Testis (tissue), 3 donors: ENCODE measurements around the gene ARHGEF10L. TPM values are rescaled to one million over a fixed set of nuclear protein-coding genes. Genes with fewer than 3 reads are reported as not detected.

Experiments
- DNase-seq: peaks from one replicate; pipeline ENCODE4 v3.0.0-alpha.2; 2019
- H3K27ac ChIP-seq, 2 donors: fragments of 200-600 bp; sonication (generic); one replicate each; pipeline ENCODE4 v1.5.1; 2019
- H3K27me3 ChIP-seq: fragments of 200-600 bp; sonication (generic); one replicate; pipeline ENCODE4 v1.5.1; 2019
- H3K36me3 ChIP-seq: fragments of 200-600 bp; sonication (generic); one replicate; pipeline ENCODE4 v1.5.1; 2017; ENCODE audit warnings: low read depth; ENCODE audit errors: missing control alignments
- H3K4me1 ChIP-seq: fragments of 200-600 bp; sonication (generic); one replicate; pipeline ENCODE4 v1.5.1; 2019
- H3K4me3 ChIP-seq, 2 donors: fragments of 200-600 bp; sonication (generic); one replicate each; pipeline ENCODE4 v1.5.1; 2017 to 2019
- H3K9me3 ChIP-seq: fragments of 200-600 bp; sonication (generic); one replicate; pipeline ENCODE4 v1.5.1; 2017
- POLR2A ChIP-seq: fragments of 450-650 bp; IDR thresholded peaks from one replicate; pipeline ENCODE4 v1.6.1; 2017; ENCODE audit warnings: antibody characterized with exemption, mild to moderate bottlenecking, moderate library complexity
- WGBS, 2 donors: methylation state at CpG; one replicate each; pipeline ENCODE4 v1.1.5; 2018; 5-methylcytosine and 5-hydroxymethylcytosine counted together
- intact Hi-C: fragments of 100-400 bp; cut with DNase I; formaldehyde crosslinking; loops from one replicate; pipeline ENCODE4 v1.15.1; 2023; ENCODE audit warnings: low total_unique reads
- polyA plus RNA-seq: library from polyadenylated mRNA; stranded (reverse); fragments of 350-450 nt; fragmentation: Illumina TruSeq; extraction: RNeasy Lipid Tissue Mini Kit (QIAGEN cat#74804); gene quantifications from one replicate; pipeline ENCODE4 v1.2.3, GENCODE V29; 2014; ENCODE audit warnings: low read depth, low replicate concordance; ENCODE audit not compliant: insufficient read depth
- total RNA-seq, 2 donors: library from RNA; depleted of rRNA; stranded (reverse); fragments of >200 nt; gene quantifications; one replicate each; pipeline ENCODE4 v1.2.3, GENCODE V29; 2016
- TF ChIP-seq, protein P1 (sequence below), 3 experiments: fragments of 450-650 bp in 2 of 3; fragments of 200-600 bp in 1 of 3; sonication (generic) in 1 of 3; IDR thresholded peaks; one replicate each; pipeline ENCODE4 v1.5.1; 2016 to 2019; ENCODE audit warnings: antibody characterized with exemption in 3 of 3, mild to moderate bottlenecking in 2 of 3, moderate library complexity in 1 of 3

ARHGEF10L gene
- total and polyA plus RNA-seq, 3 donors from 2014 or later = 13.5 to 20.3 (median 18.4) TPM

DNA sequence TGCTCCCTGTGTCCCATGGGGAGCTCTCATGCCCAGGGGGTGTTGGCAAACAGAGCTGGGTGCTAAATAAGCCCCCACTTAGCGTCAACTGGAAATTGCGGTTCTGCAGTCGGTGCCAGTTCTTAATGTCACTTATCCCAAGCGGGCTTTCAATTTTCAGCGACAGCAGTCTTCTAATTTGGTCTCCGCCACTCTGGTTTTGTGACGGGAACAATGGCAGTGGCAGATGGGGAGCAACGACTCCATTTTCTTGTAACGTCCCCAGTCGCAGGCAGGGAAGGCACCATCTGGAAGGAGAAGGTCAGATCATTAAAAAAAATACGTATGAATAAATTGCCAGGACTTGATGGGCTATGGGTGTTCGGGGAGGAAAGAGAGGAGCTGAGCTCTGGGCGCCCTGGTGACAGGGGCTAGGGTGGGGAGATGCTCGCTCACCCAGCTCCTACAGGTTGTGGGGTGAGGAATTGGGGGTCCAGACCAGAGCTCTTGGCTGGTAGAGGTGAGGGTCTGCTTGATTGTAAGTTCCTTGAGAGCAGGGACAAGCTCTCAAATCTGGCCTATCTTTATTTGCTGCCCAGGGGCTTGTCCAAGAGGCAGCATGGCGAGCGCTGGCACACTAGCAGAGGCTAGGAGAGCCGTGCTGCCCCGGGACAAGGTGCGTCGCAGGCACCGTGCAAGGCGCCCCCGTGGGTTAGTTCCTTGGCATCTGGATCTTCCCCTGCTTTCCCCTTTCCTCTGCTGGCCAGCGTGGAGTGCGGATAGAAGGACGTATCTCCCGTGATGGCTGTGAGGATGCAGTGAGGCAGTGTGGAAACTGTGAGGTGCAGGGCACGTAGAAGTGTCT, 105.8 kb downstream of the ARHGEF10L start:
- no peak for DNase-seq
- Histone ChIP-seq H3K27ac (no peak overlapping the region), H3K9me3 (no peaks in the 10 kb centered on the region), H3K4me3 (no peak overlapping the region), H3K36me3 (no peaks in the 10 kb centered on the region), H3K4me1 (no peaks in the 10 kb centered on the region), H3K27me3 (no peaks in the 10 kb centered on the region)
- 93 to 95% methylated on average over 25 to 28 of the region's 28 CpGs for WGBS, 2 donors
- intact Hi-C loops = no loop called here
- TF ChIP-seq, protein P1, sequence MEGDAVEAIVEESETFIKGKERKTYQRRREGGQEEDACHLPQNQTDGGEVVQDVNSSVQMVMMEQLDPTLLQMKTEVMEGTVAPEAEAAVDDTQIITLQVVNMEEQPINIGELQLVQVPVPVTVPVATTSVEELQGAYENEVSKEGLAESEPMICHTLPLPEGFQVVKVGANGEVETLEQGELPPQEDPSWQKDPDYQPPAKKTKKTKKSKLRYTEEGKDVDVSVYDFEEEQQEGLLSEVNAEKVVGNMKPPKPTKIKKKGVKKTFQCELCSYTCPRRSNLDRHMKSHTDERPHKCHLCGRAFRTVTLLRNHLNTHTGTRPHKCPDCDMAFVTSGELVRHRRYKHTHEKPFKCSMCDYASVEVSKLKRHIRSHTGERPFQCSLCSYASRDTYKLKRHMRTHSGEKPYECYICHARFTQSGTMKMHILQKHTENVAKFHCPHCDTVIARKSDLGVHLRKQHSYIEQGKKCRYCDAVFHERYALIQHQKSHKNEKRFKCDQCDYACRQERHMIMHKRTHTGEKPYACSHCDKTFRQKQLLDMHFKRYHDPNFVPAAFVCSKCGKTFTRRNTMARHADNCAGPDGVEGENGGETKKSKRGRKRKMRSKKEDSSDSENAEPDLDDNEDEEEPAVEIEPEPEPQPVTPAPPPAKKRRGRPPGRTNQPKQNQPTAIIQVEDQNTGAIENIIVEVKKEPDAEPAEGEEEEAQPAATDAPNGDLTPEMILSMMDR (IDR thresholded peaks at IDR 0.05) = no peak
- no peak for TF ChIP-seq POLR2A

DNA sequence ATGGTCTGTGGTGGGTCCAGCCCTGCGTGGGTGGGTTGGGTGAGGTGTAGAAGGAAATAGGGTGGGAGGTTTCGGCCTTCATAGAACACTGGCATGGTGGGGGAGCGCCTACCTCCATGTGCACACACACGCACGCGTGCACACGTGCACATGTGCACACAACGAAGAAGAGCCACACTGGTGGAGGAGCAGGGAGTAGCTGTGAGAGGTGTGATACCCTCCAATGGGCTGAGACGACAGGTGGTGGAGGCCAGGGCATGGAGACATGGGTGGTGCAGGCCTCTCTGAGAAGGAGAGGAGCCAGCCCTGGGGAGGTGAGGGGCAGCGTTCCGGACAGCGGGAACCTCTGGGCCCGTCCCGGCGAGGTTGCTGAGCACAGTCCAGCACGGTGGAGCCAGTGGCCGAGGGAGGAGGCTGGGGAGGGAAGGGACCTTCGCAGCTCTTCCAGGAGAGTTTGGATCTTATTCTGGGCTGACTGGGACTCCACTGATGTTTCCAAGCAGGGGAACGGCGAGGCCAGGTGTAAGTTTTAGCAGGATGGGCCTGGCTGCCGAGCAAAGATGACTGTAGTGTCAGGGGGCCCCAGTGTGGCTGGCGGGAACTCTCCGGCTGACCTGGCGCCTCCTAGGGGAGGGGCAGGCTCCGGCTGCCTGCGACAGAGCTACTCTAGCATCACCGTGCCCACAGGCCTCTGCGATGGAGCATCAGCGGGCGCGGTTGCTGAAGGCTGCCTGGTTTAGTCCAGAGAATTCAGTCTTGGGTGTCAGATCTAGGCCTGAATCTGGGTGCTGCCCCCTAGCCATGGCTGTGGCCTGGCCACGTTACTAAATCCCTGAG, 107.2 kb downstream of the ARHGEF10L start:
- intact Hi-C loops = no loop called here
- Histone ChIP-seq H3K9me3 (no peaks in the 10 kb centered on the region), H3K27me3 (no peaks in the 10 kb centered on the region), H3K4me3 (no peak overlapping the region), H3K36me3 (no peaks in the 10 kb centered on the region), H3K27ac (no peak overlapping the region), H3K4me1 (no peaks in the 10 kb centered on the region)
- 92 to 94% methylated on average over 15 to 32 of the region's 32 CpGs for WGBS, 2 donors
- TF ChIP-seq POLR2A = no peak
- TF ChIP-seq, protein P1 (IDR thresholded peaks at IDR 0.05) = no peak
- no peak for DNase-seq

DNA sequence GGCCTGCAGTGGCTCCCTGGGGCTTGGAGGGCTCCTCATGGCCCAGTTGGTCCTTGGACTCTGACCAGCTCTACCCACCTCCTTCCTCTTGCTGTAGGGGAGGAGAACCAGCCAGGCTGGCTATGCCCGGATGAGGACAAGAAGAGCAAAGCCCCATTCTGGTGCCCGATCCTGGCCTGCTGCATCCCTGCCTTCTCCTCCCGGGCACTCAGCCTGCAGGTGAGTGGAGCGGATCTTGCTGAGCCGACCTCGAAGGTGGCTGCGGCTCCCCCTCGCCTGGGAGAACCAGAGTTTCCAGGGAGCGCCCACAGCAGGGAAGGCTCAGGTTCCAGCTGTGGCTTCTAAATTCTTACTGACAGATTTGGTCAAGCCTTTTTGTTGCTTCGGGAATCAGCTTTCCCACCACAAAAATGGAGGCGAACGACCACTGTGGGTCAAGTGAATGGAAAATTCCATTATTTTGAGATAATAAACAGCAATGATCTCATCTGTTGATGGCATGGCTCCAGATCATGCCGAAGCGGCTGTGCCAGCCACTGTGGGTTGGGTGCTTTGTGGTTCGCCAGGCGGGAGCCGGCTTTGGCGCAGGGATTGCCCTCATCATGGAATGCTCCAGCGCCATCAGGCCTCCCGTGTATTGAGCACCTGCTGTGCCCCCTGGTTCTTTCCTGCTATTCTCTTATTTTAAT, 109.1 kb downstream of the ARHGEF10L start:
- H3K27ac ChIP-seq = no peak overlapping the region
- no peak for TF ChIP-seq POLR2A
- TF ChIP-seq, protein P1 (IDR thresholded peaks at IDR 0.05) = no peak
- H3K27me3 ChIP-seq = no peaks in the 10 kb centered on the region
- H3K36me3 ChIP-seq = no peaks in the 10 kb centered on the region
- H3K4me1 ChIP-seq = no peaks in the 10 kb centered on the region
- intact Hi-C loops = no loop called here
- DNase-seq = no peak
- no peak overlapping the region for H3K4me3 ChIP-seq
- H3K9me3 ChIP-seq = no peaks in the 10 kb centered on the region
- WGBS, 2 donors = 81 to 93% methylated on average over 12 to 20 of the region's 20 CpGs

DNA sequence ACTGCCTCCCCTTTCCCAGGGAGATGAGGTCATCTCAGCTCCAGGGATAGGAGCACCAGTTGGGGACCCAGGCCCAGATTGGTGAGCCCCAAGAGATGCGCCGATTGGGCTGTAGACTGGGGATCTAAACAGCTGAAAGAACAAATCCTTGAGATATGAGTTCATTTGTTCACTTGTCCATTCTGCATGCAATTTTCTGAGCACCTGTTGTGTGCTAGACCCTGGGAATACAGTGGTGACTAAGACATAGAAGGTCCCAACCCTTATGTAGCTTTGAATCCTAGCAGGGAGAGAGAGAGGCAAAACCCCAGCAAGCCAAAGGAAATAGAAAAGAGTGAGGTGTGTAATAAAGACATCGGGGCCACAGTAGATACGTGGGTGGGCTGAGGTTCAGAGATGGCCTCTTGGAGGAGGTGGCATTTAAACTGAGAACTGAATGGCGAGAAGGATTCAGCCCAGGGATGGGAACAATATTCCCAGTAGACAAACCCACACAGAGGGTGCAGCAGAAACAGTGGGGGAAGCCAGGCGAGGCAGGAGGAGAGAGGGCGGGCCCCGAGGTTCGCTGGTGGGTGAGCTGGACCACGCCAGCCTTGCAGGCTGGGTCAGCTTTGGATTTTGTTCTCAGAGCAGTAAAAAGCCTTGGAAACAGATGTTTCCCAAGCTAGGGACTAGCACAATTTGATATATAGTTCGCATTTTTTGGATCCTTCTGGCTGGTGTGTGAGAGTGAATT, 110.0 kb downstream of the ARHGEF10L start:
- 90 to 91% methylated on average over 11 of the region's 11 CpGs for WGBS, 2 donors
- H3K4me1 ChIP-seq = no peaks in the 10 kb centered on the region
- no peak overlapping the region for H3K27ac ChIP-seq
- TF ChIP-seq POLR2A = no peak
- TF ChIP-seq, protein P1 (IDR thresholded peaks at IDR 0.05) = no peak
- no peak overlapping the region for H3K4me3 ChIP-seq
- no peaks in the 10 kb centered on the region for H3K36me3 ChIP-seq
- no peaks in the 10 kb centered on the region for H3K9me3 ChIP-seq
- no peak for DNase-seq
- intact Hi-C loops = loop anchor here (5.0 kb wide), 1 partner anchor 928 kb away; no protein-coding TSS in a partner anchor
- H3K27me3 ChIP-seq = no peaks in the 10 kb centered on the region
